HEK293 (cell line): ENCODE results near the gene ANKRD39.

ENCODE experiments used
- CTCF ChIA-PET: fragments of 350-600 bp; formaldehyde crosslinking; extraction: SDS; loops from one replicate; lab custom pipeline; 2021; ENCODE audit warnings: antibody characterized with exemption; lab: Yijun Ruan, JAX
- POLR2A ChIA-PET: fragments of 300-600 bp; formaldehyde crosslinking; extraction: SDS; loops from one replicate; lab custom pipeline; 2020; ENCODE audit warnings: antibody characterized with exemption, inconsistent platforms; lab: Yijun Ruan, JAX
- H3K27ac ChIP-seq: fragments of 200-500 bp; sonication (Bioruptor generic); 2 replicates; pipeline ENCODE4 v1.5.1; 2014; ENCODE audit warnings: low read depth, low read length, control low read depth, inconsistent platforms; ENCODE audit errors: extremely low read depth
- H3K36me3 ChIP-seq, 2 experiments: fragments of 200-500 bp in 1 of 2; sonication (Bioruptor generic) in 1 of 2; 1 replicate in 1 of 2; 2 replicates in 1 of 2; pipeline ENCODE4 v1.5.1; 2014 to 2017; ENCODE audit warnings: inconsistent platforms in 2 of 2, low read length in 2 of 2; ENCODE audit not compliant: control insufficient read depth in 2 of 2, insufficient read depth in 1 of 2
- H3K4me1 ChIP-seq: fragments of 200-500 bp; sonication (Bioruptor generic); 2 replicates; pipeline ENCODE4 v1.5.1; 2014; ENCODE audit warnings: mild to moderate bottlenecking, low read length, inconsistent platforms; ENCODE audit not compliant: control insufficient read depth, insufficient read depth
- H3K4me3 ChIP-seq: 2 replicates; pipeline ENCODE4 v1.5.1; 2011; ENCODE audit warnings: low read depth, mild to moderate bottlenecking, control low read depth, low read length, moderate library complexity
- H3K9me3 ChIP-seq: fragments of 200-500 bp; sonication (Bioruptor generic); 2 replicates; pipeline ENCODE4 v1.5.1; 2014; ENCODE audit warnings: low read depth, low read length, inconsistent platforms; ENCODE audit not compliant: control insufficient read depth, insufficient read depth
- EGR2 ChIP-seq: fragments of 450-650 bp; formaldehyde crosslinking; IDR thresholded peaks from 2 replicates; pipeline ENCODE4 v1.5.1; 2016; ENCODE audit warnings: low read depth, missing biosample characterization, missing genetic modification characterization
- KLF1 ChIP-seq: fragments of 450-650 bp; formaldehyde crosslinking; IDR thresholded peaks from 2 replicates; pipeline ENCODE4 v1.5.1; 2016; ENCODE audit warnings: missing biosample characterization, missing genetic modification characterization
- SP7 ChIP-seq: fragments of 450-650 bp; formaldehyde crosslinking; IDR thresholded peaks from 2 replicates; pipeline ENCODE4 v1.5.1; 2016; ENCODE audit warnings: missing biosample characterization, missing genetic modification characterization
- ZEB2 ChIP-seq: fragments of 450-650 bp; formaldehyde crosslinking; IDR thresholded peaks from 2 replicates; pipeline ENCODE4 v1.5.1; 2016; ENCODE audit warnings: missing biosample characterization, missing genetic modification characterization
- ZFHX2 ChIP-seq: fragments of 450-650 bp; formaldehyde crosslinking; conservative IDR thresholded peaks from 2 replicates; pipeline ENCODE4 v1.5.1; 2016; ENCODE audit warnings: missing biosample characterization, missing genetic modification characterization
- ZFP37 ChIP-seq: fragments of 450-650 bp; formaldehyde crosslinking; IDR thresholded peaks from 2 replicates; pipeline ENCODE4 v1.5.1; 2016; ENCODE audit warnings: missing biosample characterization, missing genetic modification characterization
- ZNF175 ChIP-seq: fragments of 450-650 bp; formaldehyde crosslinking; IDR thresholded peaks from 2 replicates; pipeline ENCODE4 v1.5.1; 2016; ENCODE audit warnings: missing biosample characterization, missing genetic modification characterization
- ZNF239 ChIP-seq: fragments of 450-650 bp; formaldehyde crosslinking; IDR thresholded peaks from 2 replicates; pipeline ENCODE4 v1.5.1; 2016; ENCODE audit warnings: missing biosample characterization, missing genetic modification characterization
- ZNF510 ChIP-seq: fragments of 450-650 bp; formaldehyde crosslinking; IDR thresholded peaks from 2 replicates; pipeline ENCODE4 v1.5.1; 2018; ENCODE audit warnings: mild to moderate bottlenecking, missing genetic modification characterization, missing biosample characterization; ENCODE audit not compliant: insufficient replicate concordance
- ZNF843 ChIP-seq: fragments of 450-650 bp; formaldehyde crosslinking; IDR thresholded peaks from 2 replicates; pipeline ENCODE4 v1.5.1; 2016; ENCODE audit warnings: missing biosample characterization, missing genetic modification characterization
- TF ChIP-seq, protein P1 (sequence below): fragments of 450-650 bp; formaldehyde crosslinking; IDR thresholded peaks from 2 replicates; pipeline ENCODE4 v1.5.1; 2016; ENCODE audit warnings: missing biosample characterization, missing genetic modification characterization
- TF ChIP-seq, protein P2 (sequence below): fragments of 450-650 bp; formaldehyde crosslinking; IDR thresholded peaks from 2 replicates; pipeline ENCODE4 v1.5.1; 2016; ENCODE audit warnings: missing biosample characterization, missing genetic modification characterization

ANKRD39 gene

DNA sequence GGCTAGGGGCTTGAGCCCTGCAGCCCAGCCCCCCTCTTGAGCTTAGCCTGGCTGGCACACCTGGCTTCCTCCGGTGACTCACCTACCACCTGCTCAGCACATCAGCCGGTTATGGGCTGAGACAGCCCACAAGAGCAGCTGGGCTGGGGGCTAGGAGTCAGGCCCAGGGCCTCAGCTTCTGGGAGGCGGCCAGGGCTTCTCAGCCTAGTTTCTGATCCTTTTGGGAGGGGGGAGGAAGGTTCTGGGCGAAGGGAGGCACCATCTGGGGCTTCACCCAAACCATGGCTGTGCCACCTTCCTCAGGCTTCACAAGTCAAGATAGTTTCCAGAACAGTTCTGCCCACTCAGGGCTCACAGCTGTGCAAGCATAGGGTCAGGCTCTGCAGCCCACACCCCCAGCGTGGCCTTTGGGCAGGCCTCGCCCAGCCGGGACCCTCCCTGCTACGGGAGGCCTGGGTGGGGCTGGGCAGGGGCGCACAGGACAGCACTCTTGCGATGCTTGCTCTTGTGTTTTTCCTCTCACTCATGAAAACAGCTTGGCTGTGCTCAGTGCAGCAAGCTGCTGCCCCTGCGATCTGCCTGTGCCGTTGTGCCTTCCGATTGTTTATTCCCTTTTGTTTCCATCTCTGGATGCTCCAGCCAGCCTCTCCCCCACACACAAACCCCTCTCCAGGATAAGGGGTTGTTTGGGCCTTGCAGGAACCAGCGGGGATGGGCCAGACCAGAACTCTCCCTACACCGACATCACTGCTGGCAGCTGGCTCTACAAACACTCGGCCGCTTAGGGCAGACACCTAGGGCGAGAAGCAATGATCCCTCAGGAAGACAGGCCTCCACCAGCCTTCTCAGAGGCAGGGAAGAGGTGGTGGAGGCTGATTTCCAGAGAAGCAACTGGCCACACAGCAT lies 38.2 kb upstream of the ANKRD39 start:
- POLR2A ChIA-PET = no interaction called here
- CTCF ChIA-PET = interaction anchor here (1.1 kb wide), 1 partner anchor 38 kb away, joined by 3 read pairs; the partner anchor contains the start of gene ANKRD39

DNA sequence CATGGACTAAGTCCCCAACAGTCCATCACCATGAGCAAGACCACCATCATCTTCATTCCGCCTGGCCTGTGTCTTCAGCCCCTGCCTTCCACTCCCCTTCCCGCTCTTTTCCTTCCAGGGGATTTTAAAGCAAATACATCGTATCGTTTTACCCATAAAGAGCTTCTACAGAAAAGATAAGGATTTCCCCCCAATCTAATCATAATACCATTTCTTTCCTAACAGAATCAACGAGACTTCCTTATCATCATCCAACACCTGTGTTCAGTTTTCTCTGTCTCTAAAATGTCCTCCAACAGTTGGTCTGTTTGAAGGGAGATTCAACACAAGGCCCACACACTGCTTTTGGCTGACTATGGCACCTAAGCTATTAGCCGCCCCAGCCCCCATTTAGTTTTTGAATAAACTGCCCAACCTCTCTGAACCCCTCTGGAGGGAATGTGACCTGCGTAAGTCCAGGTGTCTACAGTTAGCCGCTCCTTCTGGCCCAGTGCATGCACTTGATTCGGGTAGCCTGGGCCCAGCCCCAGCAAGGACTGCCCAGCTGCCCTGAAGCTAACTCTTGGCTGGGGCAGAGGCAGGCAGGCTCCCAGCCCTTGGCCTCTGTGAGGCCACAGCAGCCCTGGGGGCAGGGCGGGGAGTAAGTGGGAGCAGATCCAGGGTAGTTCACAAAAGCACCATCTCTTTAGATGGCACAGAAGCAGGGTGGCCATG lies 37.4 kb upstream of the ANKRD39 start:
- ChIA-PET POLR2A (no interaction called here), CTCF (interaction anchor here (0.7 to 1.1 kb wide), 2 partner anchors 27 to 37 kb away, joined by 3 read pairs; partner anchors contain the start of gene ANKRD39)
- no peak for TF ChIP-seq ZNF175 (tag by site-specific recombination)
- TF ChIP-seq, protein P1, sequence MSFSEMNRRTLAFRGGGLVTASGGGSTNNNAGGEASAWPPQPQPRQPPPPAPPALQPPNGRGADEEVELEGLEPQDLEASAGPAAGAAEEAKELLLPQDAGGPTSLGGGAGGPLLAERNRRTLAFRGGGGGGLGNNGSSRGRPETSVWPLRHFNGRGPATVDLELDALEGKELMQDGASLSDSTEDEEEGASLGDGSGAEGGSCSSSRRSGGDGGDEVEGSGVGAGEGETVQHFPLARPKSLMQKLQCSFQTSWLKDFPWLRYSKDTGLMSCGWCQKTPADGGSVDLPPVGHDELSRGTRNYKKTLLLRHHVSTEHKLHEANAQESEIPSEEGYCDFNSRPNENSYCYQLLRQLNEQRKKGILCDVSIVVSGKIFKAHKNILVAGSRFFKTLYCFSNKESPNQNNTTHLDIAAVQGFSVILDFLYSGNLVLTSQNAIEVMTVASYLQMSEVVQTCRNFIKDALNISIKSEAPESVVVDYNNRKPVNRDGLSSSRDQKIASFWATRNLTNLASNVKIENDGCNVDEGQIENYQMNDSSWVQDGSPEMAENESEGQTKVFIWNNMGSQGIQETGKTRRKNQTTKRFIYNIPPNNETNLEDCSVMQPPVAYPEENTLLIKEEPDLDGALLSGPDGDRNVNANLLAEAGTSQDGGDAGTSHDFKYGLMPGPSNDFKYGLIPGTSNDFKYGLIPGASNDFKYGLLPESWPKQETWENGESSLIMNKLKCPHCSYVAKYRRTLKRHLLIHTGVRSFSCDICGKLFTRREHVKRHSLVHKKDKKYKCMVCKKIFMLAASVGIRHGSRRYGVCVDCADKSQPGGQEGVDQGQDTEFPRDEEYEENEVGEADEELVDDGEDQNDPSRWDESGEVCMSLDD (tag by site-specific recombination) = no peak
- no peak overlapping the region for H3K27ac ChIP-seq
- H3K9me3 ChIP-seq = no peaks in the 10 kb centered on the region
- H3K36me3 ChIP-seq = no peaks in the 10 kb centered on the region
- no peak overlapping the region for H3K4me3 ChIP-seq
- no peaks in the 10 kb centered on the region for H3K4me1 ChIP-seq

More for the DNA sequence above, 38.2 kb upstream of the ANKRD39 start:
- Histone ChIP-seq H3K4me1 (no peaks in the 10 kb centered on the region), H3K27ac (no peak overlapping the region)
- no peak for TF ChIP-seq ZFP37
- TF ChIP-seq KLF1 (tag by site-specific recombination) = peak; percentile 67
- TF ChIP-seq, protein P2, sequence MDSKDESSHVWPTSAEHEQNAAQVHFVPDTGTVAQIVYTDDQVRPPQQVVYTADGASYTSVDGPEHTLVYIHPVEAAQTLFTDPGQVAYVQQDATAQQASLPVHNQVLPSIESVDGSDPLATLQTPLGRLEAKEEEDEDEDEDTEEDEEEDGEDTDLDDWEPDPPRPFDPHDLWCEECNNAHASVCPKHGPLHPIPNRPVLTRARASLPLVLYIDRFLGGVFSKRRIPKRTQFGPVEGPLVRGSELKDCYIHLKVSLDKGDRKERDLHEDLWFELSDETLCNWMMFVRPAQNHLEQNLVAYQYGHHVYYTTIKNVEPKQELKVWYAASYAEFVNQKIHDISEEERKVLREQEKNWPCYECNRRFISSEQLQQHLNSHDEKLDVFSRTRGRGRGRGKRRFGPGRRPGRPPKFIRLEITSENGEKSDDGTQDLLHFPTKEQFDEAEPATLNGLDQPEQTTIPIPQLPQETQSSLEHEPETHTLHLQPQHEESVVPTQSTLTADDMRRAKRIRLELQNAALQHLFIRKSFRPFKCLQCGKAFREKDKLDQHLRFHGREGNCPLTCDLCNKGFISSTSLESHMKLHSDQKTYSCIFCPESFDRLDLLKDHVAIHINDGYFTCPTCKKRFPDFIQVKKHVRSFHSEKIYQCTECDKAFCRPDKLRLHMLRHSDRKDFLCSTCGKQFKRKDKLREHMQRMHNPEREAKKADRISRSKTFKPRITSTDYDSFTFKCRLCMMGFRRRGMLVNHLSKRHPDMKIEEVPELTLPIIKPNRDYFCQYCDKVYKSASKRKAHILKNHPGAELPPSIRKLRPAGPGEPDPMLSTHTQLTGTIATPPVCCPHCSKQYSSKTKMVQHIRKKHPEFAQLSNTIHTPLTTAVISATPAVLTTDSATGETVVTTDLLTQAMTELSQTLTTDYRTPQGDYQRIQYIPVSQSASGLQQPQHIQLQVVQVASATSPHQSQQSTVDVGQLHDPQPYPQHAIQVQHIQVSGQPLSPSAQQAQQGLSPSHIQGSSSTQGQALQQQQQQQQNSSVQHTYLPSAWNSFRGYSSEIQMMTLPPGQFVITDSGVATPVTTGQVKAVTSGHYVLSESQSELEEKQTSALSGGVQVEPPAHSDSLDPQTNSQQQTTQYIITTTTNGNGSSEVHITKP (tag by site-specific recombination) = peak; percentile 33; the same call in 1 of the 2 replicates
- TF ChIP-seq, all 188 proteins: peak for 2
- no peak overlapping the region for H3K4me3 ChIP-seq
- H3K9me3 ChIP-seq = no peaks in the 10 kb centered on the region
- H3K36me3 ChIP-seq = no peaks in the 10 kb centered on the region

DNA sequence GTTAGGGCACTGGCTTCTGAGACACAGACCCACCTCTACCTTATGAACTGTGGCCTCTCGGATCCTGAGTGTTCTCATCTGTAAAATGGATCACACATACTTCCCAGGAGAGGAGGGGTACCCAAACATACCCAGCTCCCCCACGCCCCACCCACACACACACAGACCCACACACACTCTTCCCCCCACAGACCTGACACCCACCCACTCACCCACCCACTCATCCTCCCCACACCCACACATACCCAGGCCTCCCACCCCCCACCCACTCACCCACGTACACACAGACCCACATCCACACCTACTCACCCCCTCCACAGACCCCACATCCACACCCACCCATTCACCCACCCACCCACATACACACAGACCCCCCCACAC lies 36.3 kb upstream of the ANKRD39 start:
- ChIA-PET CTCF (no interaction called here), POLR2A (no interaction called here)
- H3K4me3 ChIP-seq = no peak overlapping the region
- no peak for TF ChIP-seq ZNF510 (tag by site-specific recombination)
- no peak for TF ChIP-seq ZNF843 (tag by site-specific recombination)
- TF ChIP-seq ZEB2 (tag by site-specific recombination) = no peak
- TF ChIP-seq EGR2 (tag by site-specific recombination) = peak; percentile 85
- no peak for TF ChIP-seq SP7 (tag by site-specific recombination)
- no peak for TF ChIP-seq ZNF239 (tag by site-specific recombination)
- TF ChIP-seq ZFHX2 (tag by site-specific recombination) = peak; percentile 86
- TF ChIP-seq, all 188 proteins: peak for 2
- no peak overlapping the region for H3K27ac ChIP-seq
- H3K4me1 ChIP-seq = no peaks in the 10 kb centered on the region
- no peaks in the 10 kb centered on the region for H3K9me3 ChIP-seq
- H3K36me3 ChIP-seq = no peaks in the 10 kb centered on the region
